AG09319 (cell line): ENCODE results near the gene NRXN2.

Experiments
- DNase-seq: peaks from one replicate; pipeline ENCODE4 v3.0.0-alpha.2; 2010; ENCODE audit warnings: low read depth; ENCODE audit errors: extremely low read depth
- TF ChIP-seq, protein P1 (sequence below): IDR thresholded peaks from 2 replicates; pipeline ENCODE4 v1.5.1; 2011; ENCODE audit warnings: low read depth, mild to moderate bottlenecking, inconsistent platforms, low read length, moderate library complexity

The NRXN2 gene

DNA sequence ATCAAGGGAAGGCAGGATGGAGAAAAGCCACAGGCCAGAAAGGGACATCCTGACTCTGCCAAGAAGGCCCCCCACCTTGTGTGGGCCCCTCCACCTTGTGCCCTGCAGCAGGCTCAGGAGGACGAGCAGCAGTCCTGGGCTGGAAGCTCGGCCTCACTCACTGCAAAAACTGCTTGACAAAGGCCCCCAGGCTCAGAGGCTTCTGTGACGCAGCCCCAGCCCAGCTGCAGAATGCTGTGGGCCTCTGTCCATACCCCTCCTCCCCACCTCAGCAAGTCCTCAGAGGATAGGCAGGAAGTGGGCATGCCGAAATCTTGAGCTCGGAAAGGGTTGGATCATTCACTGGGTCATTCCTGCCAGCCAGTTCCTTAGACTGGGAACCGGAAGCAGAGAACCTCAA is 61.9 kb downstream of the NRXN2 start:
- TF ChIP-seq, protein P1, sequence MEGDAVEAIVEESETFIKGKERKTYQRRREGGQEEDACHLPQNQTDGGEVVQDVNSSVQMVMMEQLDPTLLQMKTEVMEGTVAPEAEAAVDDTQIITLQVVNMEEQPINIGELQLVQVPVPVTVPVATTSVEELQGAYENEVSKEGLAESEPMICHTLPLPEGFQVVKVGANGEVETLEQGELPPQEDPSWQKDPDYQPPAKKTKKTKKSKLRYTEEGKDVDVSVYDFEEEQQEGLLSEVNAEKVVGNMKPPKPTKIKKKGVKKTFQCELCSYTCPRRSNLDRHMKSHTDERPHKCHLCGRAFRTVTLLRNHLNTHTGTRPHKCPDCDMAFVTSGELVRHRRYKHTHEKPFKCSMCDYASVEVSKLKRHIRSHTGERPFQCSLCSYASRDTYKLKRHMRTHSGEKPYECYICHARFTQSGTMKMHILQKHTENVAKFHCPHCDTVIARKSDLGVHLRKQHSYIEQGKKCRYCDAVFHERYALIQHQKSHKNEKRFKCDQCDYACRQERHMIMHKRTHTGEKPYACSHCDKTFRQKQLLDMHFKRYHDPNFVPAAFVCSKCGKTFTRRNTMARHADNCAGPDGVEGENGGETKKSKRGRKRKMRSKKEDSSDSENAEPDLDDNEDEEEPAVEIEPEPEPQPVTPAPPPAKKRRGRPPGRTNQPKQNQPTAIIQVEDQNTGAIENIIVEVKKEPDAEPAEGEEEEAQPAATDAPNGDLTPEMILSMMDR = no peak
- DNase-seq = peak; percentile 45

DNA sequence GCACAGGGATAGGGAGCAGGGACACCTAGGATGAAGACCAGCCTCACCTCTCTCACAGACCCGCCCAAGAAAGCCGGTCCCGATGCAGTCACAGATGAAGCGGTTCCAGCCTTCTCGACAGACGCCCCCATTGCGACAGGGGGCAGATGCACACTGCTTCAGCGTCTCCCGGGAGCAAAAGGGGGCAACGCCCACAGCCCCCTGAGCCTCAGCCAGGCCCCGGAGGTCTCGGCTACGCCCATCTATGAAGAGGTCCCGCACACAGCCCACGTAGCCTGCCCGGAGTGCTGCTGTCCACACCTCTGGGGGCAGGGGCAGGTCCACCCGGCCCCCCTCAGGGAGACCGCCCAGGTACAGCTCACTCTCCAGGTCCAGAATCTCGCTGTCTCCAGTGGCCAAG is 62.3 kb downstream of the NRXN2 start:
- TF ChIP-seq, protein P1 = no peak

DNA sequence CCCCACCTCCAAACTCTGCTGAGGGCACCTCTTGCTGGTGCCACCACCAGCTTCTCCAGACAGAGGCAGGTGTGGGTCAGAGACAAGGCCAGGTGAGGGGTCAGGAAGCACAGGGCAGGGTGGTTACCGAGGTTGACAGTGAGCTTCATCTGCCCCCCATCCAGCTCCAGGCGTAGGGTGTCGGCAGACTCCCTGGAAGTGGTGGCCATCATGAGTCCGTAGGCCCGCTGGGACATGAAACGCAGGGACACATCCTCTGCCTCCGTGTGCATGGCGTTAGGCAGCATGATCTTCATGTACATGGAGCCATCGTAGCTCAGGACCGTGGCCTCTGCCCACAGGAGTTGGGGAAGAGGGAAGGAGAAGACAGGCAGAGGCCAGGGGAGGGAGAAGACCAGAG is 62.8 kb downstream of the NRXN2 start:
- no peak for DNase-seq
- TF ChIP-seq, protein P1 = no peak

More for the DNA sequence above, 62.3 kb downstream of the NRXN2 start:
- no peak for DNase-seq

DNA sequence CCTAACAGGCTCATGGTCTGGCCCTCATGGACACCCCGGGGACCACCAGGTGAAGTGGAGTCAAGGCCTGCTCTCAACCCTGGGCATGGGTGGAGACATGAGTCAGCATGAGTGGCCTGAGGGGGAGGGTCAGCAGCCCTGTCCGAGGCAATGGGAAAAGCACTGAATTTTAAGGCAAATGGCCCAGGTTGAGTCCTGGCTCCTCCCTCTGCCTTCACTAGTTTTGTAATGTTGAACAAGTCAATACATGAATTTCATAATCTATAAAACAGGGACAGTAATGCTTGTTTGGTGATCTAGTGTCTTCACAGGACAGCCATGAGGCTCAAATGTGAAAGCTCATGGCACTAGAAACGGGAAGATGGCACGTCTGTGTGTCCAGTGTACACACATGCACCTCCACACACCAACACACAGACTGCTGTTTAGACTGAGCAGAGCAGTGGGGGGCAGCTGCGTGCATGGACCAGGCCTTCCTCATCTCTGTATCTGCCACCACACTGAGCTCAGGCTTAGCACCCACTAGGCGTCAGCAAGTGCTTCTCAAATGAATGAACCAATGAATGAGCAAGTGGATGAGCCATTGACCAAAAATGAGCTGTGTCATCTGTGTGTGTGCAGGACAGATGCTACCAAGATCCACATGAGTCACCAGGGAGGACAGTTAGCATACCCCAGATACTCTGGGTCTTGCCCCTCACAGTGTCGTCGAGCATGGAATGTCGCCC is 63.4 kb downstream of the NRXN2 start:
- TF ChIP-seq, protein P1 = peak; percentile 5
- DNase-seq = peak; percentile 37

DNA sequence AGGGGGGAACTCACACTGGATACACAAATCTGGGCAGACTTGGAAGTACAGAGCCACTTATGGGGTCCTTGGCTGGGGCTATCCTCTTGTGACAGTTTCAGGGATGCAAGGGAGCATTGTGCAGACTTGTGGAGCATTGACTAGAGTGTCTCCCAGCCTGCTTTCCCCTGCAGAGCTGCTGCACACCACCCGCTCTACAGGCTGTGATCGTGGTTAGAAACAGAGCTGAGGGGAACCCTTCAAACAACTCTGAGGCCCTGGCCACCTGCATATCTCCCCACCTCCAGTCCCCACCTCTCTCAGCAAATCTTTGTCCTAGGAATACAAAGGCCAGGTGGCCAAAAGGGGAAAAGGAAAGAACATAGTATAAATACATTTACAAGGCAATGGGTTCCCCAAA is 64.7 kb downstream of the NRXN2 start:
- TF ChIP-seq, protein P1 = no peak
- no peak for DNase-seq

GRCh38 chr11:64656862-64657261 is 66.1 kb downstream of the NRXN2 start:
- TF ChIP-seq, protein P1 = no peak
- DNase-seq = no peak

- DNase-seq = no peak
- TF ChIP-seq, protein P1 = no peak
These were observed 66.9 kb downstream of the NRXN2 start for GRCh38 chr11:64655941-64656601.
